Fibroblast of skin of right quadriceps (primary cell): ENCODE data around the gene RAPGEF5.

Experiments used
- DNase-seq: peaks from one replicate; pipeline ENCODE4 v3.0.0-alpha.2; 2013

RAPGEF5 gene

DNA sequence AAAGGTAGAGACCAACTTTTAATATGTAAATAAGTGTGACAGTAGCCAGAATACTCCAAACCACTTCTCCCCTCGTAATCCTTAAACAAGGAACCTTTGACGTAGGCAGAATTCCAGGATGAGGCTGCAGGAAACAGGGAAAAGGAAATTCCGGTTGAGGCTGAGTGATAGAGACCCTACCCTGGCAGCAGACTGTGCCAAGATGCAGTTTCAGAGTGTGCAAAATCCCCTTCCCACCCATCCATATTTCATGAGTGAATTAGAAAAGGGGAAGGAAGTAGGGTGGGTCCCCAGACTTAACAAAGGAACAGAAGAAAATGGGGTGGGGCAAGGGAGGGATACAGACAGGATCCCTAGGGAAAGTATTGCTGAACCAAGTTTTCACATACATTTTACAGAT lies 143.0 kb downstream of the RAPGEF5 start:
- DNase-seq: no peak

DNA sequence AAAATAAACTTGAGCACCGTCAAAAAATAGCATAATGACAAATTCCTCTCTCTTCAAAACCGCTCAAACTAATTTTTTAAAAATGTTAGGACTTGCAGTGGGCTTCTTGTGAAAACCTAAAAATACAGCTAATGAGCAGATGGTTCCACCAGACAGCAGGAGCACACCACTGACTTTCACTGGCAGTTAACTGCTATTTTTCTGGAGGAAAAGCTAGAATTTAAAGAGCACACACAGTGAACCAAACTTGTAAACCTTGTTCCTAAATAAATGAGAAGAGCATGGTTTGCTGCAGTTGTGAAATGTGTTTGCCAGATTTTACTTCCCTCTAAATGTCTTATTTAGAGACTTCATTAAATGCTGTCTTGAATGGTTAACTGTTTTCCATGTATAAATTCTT lies 143.9 kb downstream of the RAPGEF5 start:
- no peak for DNase-seq

DNA sequence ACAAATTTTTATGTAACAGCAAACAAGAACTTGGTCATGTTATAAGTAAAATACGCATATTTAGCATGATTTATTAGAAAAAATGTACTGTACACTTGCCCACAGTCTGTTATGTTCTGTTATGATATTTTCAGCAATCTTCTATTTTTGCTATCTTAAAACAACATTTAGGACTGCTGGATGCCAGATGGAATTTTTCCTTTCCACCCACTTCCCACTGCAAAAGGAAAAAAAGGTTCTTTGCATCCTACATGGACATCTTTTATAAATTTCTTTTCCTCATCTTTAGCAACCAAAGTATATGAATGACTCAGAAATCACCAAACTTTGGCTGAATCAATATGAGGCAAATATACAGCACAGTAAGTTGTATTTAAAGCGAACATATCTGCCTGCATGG lies 146.0 kb downstream of the RAPGEF5 start:
- no peak for DNase-seq

- no peak for DNase-seq
Observed at GRCh38 chr7:22210355-22210754, 146.6 kb downstream of the RAPGEF5 start.

DNA sequence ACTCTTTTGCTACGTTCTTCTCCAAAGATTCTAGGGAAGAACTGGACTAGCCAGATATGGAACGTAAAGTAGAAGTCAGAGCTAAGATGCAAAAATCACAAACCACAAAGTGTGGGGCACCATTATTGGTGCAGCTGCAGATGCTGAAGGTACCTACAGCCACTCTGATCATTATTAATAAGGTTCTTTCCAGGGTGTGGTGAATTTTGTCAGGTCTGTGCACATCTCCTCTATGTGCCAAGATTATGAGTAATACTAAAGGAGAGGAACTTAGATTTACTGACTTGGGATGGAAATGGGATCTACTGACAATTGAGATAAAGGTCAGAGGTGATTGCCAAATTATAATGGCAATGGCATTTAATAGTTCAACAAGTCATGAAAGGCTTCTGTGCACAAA lies 148.2 kb downstream of the RAPGEF5 start:
- DNase-seq: no peak

DNA sequence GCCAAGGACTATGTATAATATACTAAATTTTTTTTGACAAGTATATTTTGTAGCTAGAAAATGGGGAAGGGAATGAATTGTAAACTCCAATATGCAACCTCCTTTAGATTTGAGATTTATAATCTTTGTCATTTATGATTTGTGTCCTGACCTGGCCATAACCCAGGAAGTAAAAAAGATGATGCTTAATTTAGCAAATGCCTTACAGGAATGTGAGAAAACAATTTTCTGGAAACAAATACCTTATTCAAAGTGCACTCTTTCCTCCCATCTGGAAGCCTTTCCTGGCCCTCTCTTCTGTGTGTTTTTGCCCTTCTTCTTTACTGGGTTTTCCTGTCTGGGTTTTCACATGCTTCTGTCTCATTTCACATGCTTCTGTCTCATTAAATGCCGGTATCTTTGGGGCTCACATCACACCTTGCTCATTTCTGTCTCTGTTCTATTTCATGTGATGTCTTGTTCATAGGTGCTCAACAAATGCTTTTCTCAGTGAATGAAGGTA lies 149.2 kb downstream of the RAPGEF5 start:
- DNase-seq: no peak

GRCh38 chr7:22205631-22206030 lies 151.3 kb downstream of the RAPGEF5 start:
- DNase-seq: no peak

- DNase-seq: no peak
Observed at GRCh38 chr7:22204312-22204711, 152.6 kb downstream of the RAPGEF5 start.

DNA sequence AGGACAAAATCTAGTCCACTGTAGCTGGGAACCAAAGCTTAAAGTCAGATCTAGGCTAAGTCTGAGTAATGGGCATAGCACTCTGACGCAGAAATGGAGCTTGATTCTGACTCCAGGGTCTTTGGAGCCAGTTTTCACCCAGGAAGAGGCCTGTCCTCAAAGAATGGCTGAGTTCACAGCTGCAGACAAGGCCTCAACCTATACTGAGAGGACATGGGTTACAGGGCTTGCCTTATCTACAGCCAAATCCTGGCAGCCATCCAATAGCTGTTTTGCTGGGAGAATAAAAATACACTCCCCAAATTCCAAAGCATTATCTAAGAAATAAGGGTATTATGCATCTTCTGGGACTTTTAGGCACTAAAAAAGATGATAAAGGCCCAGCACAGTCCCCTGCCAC lies 154.8 kb downstream of the RAPGEF5 start:
- DNase-seq: no peak

DNA sequence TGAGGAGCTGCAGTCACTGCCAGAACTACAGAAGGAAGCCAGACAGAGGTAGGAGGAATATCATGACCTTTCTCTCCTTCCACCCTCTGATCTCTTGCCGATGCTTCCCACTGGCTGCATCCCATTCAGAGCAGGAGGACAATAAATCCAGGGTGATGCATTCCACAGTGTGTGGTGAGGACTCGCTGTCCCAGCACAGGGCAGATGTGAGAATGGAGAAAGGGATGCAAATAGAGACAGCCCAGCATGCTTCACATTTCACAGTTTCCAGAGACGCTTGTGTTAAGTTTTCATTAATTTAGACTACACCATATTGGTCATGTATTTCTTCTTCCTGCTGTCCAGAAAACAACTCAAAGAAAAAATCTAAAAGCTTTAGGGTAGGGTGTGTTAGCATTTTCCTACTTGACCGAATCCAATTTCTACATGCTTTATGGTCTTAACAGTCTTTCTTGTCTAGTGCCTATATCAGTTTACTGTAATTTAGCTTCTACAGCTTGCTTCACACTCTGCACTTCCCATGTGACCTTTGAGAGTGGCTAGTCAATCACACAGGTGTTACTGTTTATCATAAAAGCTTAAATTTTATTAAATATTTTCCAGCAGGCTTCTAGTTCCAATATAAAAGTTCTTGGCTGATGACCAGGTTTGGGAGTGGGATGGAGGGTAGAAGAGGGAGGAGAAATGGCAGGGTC lies 155.6 kb downstream of the RAPGEF5 start:
- DNase-seq: no peak

DNA sequence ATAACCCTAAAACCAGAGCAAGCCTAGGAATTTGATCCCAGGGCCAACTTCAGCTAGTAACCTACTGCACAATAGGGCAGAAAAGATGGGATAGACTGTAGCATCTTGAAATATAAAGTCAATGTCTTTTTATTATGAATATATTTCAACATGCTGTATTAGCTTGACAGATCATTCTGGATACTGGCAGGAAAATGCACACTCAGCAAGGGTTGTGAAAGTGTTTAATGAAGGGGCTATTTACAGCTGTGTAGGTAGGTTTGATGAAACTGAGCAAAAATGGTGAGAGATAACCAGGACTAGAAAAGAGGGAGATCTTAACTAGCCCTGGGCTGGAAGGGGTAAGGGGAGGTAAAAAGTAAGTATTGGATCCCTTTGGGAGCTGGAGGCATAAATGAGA lies 156.2 kb downstream of the RAPGEF5 start:
- DNase-seq: no peak

DNA sequence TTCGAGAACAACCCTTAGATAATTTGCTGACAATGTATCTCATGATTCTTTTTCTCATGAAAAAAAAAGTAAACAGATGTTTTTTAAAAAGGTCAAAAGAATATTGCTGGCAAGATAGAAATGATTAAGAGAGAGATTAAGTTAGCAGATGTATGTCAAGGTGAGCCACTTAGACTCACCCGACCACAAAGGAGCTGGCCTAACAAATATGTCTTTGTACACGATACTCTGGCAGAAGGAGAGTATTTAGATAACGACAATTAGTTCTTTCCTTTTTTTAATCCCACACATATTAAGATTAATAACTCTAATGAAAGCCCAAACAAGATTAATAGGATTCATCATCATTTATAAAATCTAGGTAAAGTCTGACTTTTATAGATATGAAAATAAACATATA lies 156.7 kb downstream of the RAPGEF5 start:
- DNase-seq: no peak

GRCh38 chr7:22197376-22197775 lies 159.6 kb downstream of the RAPGEF5 start:
- DNase-seq: no peak

DNA sequence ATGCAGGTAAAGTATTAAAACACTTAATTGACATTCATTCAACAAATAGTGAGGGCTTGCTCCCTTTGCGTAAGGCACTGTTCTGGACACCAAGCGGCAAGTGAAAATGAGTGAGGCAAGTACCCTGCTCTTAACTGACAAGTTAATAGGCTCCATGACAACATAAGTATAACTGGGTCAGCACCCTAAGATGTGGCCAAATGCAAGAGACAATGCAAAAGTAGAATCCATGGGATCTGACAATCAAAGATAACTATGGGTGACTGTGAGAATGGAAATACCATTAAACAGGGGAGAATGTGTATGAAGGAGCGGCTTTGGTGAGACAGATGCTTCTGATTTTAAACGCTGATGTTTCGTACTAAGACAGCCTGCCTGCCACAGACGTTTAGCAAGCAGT lies 160.5 kb downstream of the RAPGEF5 start:
- DNase-seq: no peak

GRCh38 chr7:22195397-22196172 lies 161.4 kb downstream of the RAPGEF5 start:
- no peak for DNase-seq

- no peak for DNase-seq
Observed at GRCh38 chr7:22194658-22195273, 162.2 kb downstream of the RAPGEF5 start.

- peak; percentile 34 for DNase-seq
Observed at GRCh38 chr7:22193450-22193983, 163.4 kb downstream of the RAPGEF5 start.

DNA sequence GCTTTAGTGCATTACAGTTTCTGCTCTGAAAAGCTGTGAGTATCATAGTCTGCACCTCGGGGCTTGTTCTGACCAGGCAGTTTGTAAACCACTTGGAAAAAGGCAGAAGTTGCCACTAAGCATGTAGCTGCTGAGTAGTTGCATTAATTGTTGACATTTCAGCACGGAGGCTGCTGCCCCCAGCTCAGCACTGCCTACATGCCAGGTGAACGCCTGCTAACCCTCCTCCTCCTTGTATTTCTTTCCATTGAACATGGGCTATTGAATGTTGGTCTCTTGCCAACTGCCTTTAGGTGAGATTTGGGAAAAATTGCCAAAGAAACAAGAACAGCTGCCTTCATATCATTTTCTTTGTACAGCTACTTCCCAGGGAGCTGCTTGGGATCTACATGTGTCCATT lies 164.2 kb downstream of the RAPGEF5 start:
- no peak for DNase-seq

- DNase-seq: no peak
Observed at GRCh38 chr7:22190736-22191135, 166.2 kb downstream of the RAPGEF5 start.

GRCh38 chr7:22189741-22190140 lies 167.2 kb downstream of the RAPGEF5 start:
- no peak for DNase-seq

- no peak for DNase-seq
Observed at GRCh38 chr7:22189230-22189629, 167.7 kb downstream of the RAPGEF5 start.

DNA sequence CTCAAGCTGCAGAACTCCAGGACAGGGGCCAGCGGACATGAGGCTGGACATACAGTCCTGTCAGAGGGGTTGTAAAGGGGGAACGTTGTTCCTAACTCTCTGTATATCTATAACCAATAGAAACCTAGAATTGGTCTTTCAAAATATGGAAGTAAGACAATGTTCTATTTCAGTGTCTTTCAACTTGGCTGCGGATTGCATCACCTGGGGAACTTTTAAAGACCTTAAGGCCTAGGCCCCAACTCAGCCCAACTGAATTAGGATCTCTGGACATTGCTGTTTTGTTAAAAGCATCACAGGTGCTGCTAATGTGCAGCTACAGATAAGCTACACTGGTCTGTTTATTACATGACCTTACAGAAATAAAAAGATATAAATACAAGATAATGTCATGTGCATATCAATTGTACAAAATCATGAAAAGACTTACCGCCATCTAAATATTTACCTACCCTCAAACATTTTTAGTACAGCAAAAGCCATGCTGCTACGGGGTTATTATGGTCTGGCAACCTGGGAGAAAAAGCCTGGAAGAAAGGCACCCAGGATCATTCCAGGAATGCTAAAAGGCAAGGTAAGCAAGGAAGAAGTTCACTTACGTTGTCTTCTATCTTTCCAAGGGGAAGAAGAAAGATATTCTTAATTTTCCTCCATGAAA lies 169.1 kb downstream of the RAPGEF5 start:
- DNase-seq: no peak

- no peak for DNase-seq
Observed at GRCh38 chr7:22185559-22185958, 171.4 kb downstream of the RAPGEF5 start.
